WTC11 (cell line): ENCODE data around the gene GTF2H4. TPM values are rescaled to one million over a fixed set of nuclear protein-coding genes. Genes with fewer than 3 reads are reported as not detected.
"Not testable (repeated sequence)": the region's sequence is repeated elsewhere in the genome, so short reads cannot be mapped to it uniquely, and the experiment has no call there.

Source experiments
- ATAC-seq: fragments of 200-7000 bp; cut with Tn5 transposase; 2 replicates; pipeline ENCODE4 v1.10.0; 2021; ENCODE audit warnings: mild to moderate bottlenecking, moderate library complexity
- CTCF ChIA-PET: fragments of 300-600 bp; sonication (Branson Sonifier 250); formaldehyde crosslinking; loops from one replicate; lab custom pipeline; 2021; ENCODE audit warnings: antibody characterized with exemption; lab: Charles Lee
- POLR2A ChIA-PET: fragments of 350-600 bp; sonication (Branson Sonifier 250); formaldehyde crosslinking; loops from one replicate; lab custom pipeline; 2021; ENCODE audit warnings: antibody characterized with exemption; lab: Charles Lee
- DNase-seq: peaks from one replicate; pipeline ENCODE4 v3.0.0; 2021; ENCODE audit warnings: low spot score
- H3K27ac Mint-ChIP-seq: 2 replicates; pipeline ENCODE4 v1.8.0; 2021; ENCODE audit warnings: mixed read lengths
- H3K27me3 Mint-ChIP-seq: 2 replicates; pipeline ENCODE4 v1.8.0; 2021; ENCODE audit warnings: low read depth, mild to moderate bottlenecking, moderate library complexity, mixed read lengths
- H3K36me3 Mint-ChIP-seq: 2 replicates; pipeline ENCODE4 v1.8.0; 2021; ENCODE audit warnings: mixed read lengths
- H3K4me1 Mint-ChIP-seq: 2 replicates; pipeline ENCODE4 v1.8.0; 2022; ENCODE audit warnings: mixed read lengths
- H3K4me3 Mint-ChIP-seq: 2 replicates; pipeline ENCODE4 v1.8.0; 2021; ENCODE audit warnings: mild to moderate bottlenecking, moderate library complexity, mixed read lengths
- H3K9me3 Mint-ChIP-seq: 2 replicates; pipeline ENCODE4 v1.8.0; 2021; ENCODE audit warnings: mixed read lengths
- AR ChIP-seq: fragments of 250-450 bp; sonication (Bioruptor Pico); IDR thresholded peaks from 2 replicates; pipeline ENCODE4 v1.9.0; 2021; ENCODE audit warnings: mild to moderate bottlenecking
- ARID4B ChIP-seq: sonication (generic); formaldehyde crosslinking; IDR thresholded peaks from 2 replicates; pipeline ENCODE4 v1.8.0; 2023; ENCODE audit warnings: missing genetic modification reagents, mild to moderate bottlenecking, borderline replicate concordance
- ATF1 ChIP-seq: sonication (generic); formaldehyde crosslinking; IDR thresholded peaks from 2 replicates; pipeline ENCODE4 v1.8.1; 2023; ENCODE audit warnings: mild to moderate bottlenecking, moderate library complexity, missing genetic modification reagents
- ATF6 ChIP-seq: sonication (generic); formaldehyde crosslinking; IDR thresholded peaks from 2 replicates; pipeline ENCODE4 v1.8.1; 2023; ENCODE audit warnings: mild to moderate bottlenecking, missing genetic modification reagents
- ESRRA ChIP-seq: sonication (generic); formaldehyde crosslinking; IDR thresholded peaks from 2 replicates; pipeline ENCODE4 v1.8.1; 2022; ENCODE audit warnings: mild to moderate bottlenecking, missing genetic modification reagents, borderline replicate concordance
- GABPB1 ChIP-seq: sonication (generic); formaldehyde crosslinking; IDR thresholded peaks from 2 replicates; pipeline ENCODE4 v1.8.1; 2023; ENCODE audit warnings: mild to moderate bottlenecking, missing genetic modification reagents
- GTF2I ChIP-seq: fragments of 250-450 bp; sonication (Bioruptor Pico); conservative IDR thresholded peaks from 2 replicates; pipeline ENCODE4 v1.4.0; 2021; ENCODE audit warnings: mild to moderate bottlenecking
- HMGA2 ChIP-seq: fragments of 250-450 bp; sonication (Bioruptor Pico); IDR thresholded peaks from 2 replicates; pipeline ENCODE4 v1.4.0; 2021; ENCODE audit warnings: mild to moderate bottlenecking, moderate library complexity
- MLX ChIP-seq: sonication (generic); formaldehyde crosslinking; IDR thresholded peaks from 2 replicates; pipeline ENCODE4 v1.8.1; 2023; ENCODE audit warnings: mild to moderate bottlenecking, missing genetic modification reagents, moderate library complexity
- NFATC4 ChIP-seq: fragments of 250-450 bp; sonication (Bioruptor Pico); IDR thresholded peaks from 2 replicates; pipeline ENCODE4 v1.9.0; 2021; ENCODE audit warnings: mild to moderate bottlenecking
- SP1 ChIP-seq: sonication (generic); formaldehyde crosslinking; conservative IDR thresholded peaks from 2 replicates; pipeline ENCODE4 v1.8.1; 2022; ENCODE audit warnings: missing genetic modification reagents
- TP53 ChIP-seq: sonication (generic); formaldehyde crosslinking; IDR thresholded peaks from 2 replicates; pipeline ENCODE4 v1.8.1; 2023; ENCODE audit warnings: mild to moderate bottlenecking, missing genetic modification reagents
- ZMAT4 ChIP-seq: fragments of 250-450 bp; sonication (Bioruptor Pico); IDR thresholded peaks from 2 replicates; pipeline ENCODE4 v1.9.0; 2021; ENCODE audit warnings: mild to moderate bottlenecking
- ZNF281 ChIP-seq: sonication (generic); formaldehyde crosslinking; IDR thresholded peaks from 2 replicates; pipeline ENCODE4 v1.8.0; 2023; ENCODE audit warnings: mild to moderate bottlenecking, missing genetic modification reagents
- ZNF317 ChIP-seq: sonication (generic); formaldehyde crosslinking; IDR thresholded peaks from 2 replicates; pipeline ENCODE4 v1.8.1; 2023; ENCODE audit warnings: low read depth, mild to moderate bottlenecking, moderate library complexity, missing genetic modification reagents, borderline replicate concordance
- ZNF671 ChIP-seq: fragments of 250-450 bp; sonication (Bioruptor Pico); IDR thresholded peaks from 2 replicates; pipeline ENCODE4 v1.8.0; 2021; ENCODE audit warnings: mild to moderate bottlenecking
- ZSCAN18 ChIP-seq: fragments of 250-450 bp; sonication (Bioruptor Pico); IDR thresholded peaks from 2 replicates; pipeline ENCODE4 v2.1.2; 2022; ENCODE audit warnings: mild to moderate bottlenecking, moderate library complexity
- total RNA-seq: library from RNA; stranded (reverse); gene quantifications from 3 replicates; pipeline ENCODE4 v1.2.3, GENCODE V29; 2021

The GTF2H4 gene
- total RNA-seq, 1 experiment from 2014 or later = 49.2 TPM

- CTCF ChIA-PET, DNase-seq, H3K4me3 Mint-ChIP-seq, ATAC-seq, POLR2A ChIA-PET, H3K4me1 Mint-ChIP-seq, H3K27ac Mint-ChIP-seq: not testable (repeated sequence)
- Mint-ChIP-seq H3K9me3 (peaks cover 78% of the 10 kb centered on the region), H3K27me3 (peaks cover 28% of the 10 kb centered on the region), H3K36me3 (peaks cover 35% of the 10 kb centered on the region)
- peak; percentile 41; the same call in 1 of the 2 replicates for TF ChIP-seq ZNF317 (CRISPR knock-in tag)
These were observed 48.3 kb upstream of the GTF2H4 start for GRCh38 chr6:30859726-30860125.

- no peak for DNase-seq
- Mint-ChIP-seq H3K36me3 (peaks cover 35% of the 10 kb centered on the region), H3K4me1 (no peaks in the 10 kb centered on the region), H3K27ac (no peak overlapping the region), H3K9me3 (peaks cover 71% of the 10 kb centered on the region), H3K4me3 (no peak overlapping the region), H3K27me3 (peaks cover 28% of the 10 kb centered on the region)
- ChIA-PET CTCF (interaction anchor here (0.6 to 1.0 kb wide), 2 partner anchors 33 to 667 kb away, joined by 3 to 5 read pairs; no protein-coding TSS in a partner anchor), POLR2A (interaction anchor here (1.2 kb wide), 1 partner anchor 35 kb away, joined by 3 read pairs; no protein-coding TSS in a partner anchor)
- ATAC-seq = no peak
- TF ChIP-seq SP1 (CRISPR knock-in tag) = no peak
- no peak for TF ChIP-seq AR
- TF ChIP-seq ZNF671 (CRISPR knock-in tag) = no peak
- TF ChIP-seq ZNF281 (CRISPR knock-in tag) = no peak
- no peak for TF ChIP-seq ARID4B
- no peak for TF ChIP-seq ZMAT4
- no peak for TF ChIP-seq ATF6 (CRISPR knock-in tag)
- no peak for TF ChIP-seq ZSCAN18 (CRISPR knock-in tag)
- TF ChIP-seq GTF2I (CRISPR knock-in tag) = no peak
- TF ChIP-seq GABPB1 (CRISPR knock-in tag) = no peak
- no peak for TF ChIP-seq HMGA2 (CRISPR knock-in tag)
- no peak for TF ChIP-seq ATF1 (CRISPR knock-in tag)
- TF ChIP-seq MLX = no peak
- no peak for TF ChIP-seq ESRRA (CRISPR knock-in tag)
- no peak for TF ChIP-seq NFATC4
- no peak for TF ChIP-seq TP53 (CRISPR knock-in tag)
These were observed 46.6 kb upstream of the GTF2H4 start for GRCh38 chr6:30861257-30862048.
